IPS-18c (cell line): ENCODE results near the gene GALT.

Experiments used
- H3K4me3 ChIP-seq: 2 replicates; pipeline ENCODE4 v1.7.0; 2013; ENCODE audit warnings: low read depth, mild to moderate bottlenecking, low read length, moderate library complexity; ENCODE audit not compliant: insufficient read depth
- H3K9me3 ChIP-seq: one replicate; pipeline ENCODE4 v1.6.1; 2013; ENCODE audit warnings: mild to moderate bottlenecking, low read length, moderate library complexity; ENCODE audit not compliant: control insufficient read depth, insufficient read depth

The GALT gene

GRCh38 chr9:34662526-34663302, 16.2 kb downstream of the GALT start, which contains the start of gene CCL27:
Gene CCL27 (minus strand): TSS chr9:34662657. CDS start chr9:34662633, 24 bp downstream.
- Histone ChIP-seq H3K4me3 (no peak within 1 kb of the TSS), H3K9me3 (peaks cover 2% of the 10 kb centered on the region)

GRCh38 chr9:34663303-34663605, 16.8 kb downstream of the GALT start:
- Histone ChIP-seq H3K9me3 (peaks cover 2% of the 10 kb centered on the region), H3K4me3 (no peak overlapping the region)

GRCh38 chr9:34664281-34665066, 18.0 kb downstream of the GALT start:
- H3K9me3 ChIP-seq, result peaks cover 2% of the 10 kb centered on the region
- peak overlapping the region; percentile 75 for H3K4me3 ChIP-seq

GRCh38 chr9:34665067-34665380, 18.5 kb downstream of the GALT start:
- peaks cover 2% of the 10 kb centered on the region for H3K9me3 ChIP-seq
- peak overlapping the region; percentile 75 for H3K4me3 ChIP-seq

- H3K4me3 ChIP-seq, result peak overlapping the region; percentile 85
- peaks cover 2% of the 10 kb centered on the region for H3K9me3 ChIP-seq
Measured at GRCh38 chr9:34665381-34666250, 19.1 kb downstream of the GALT start.

- Histone ChIP-seq H3K4me3 (no peak overlapping the region), H3K9me3 (peaks cover 2% of the 10 kb centered on the region)
Measured at GRCh38 chr9:34669809-34670562, 23.5 kb downstream of the GALT start.

- no peak overlapping the region for H3K4me3 ChIP-seq
Measured at GRCh38 chr9:34671307-34671706, 24.8 kb downstream of the GALT start.

GRCh38 chr9:34674440-34674839, 28.0 kb downstream of the GALT start:
- no peaks in the 10 kb centered on the region for H3K9me3 ChIP-seq
- H3K4me3 ChIP-seq, result no peak overlapping the region

More at GRCh38 chr9:34671307-34671706, 24.8 kb downstream of the GALT start:
- no peaks in the 10 kb centered on the region for H3K9me3 ChIP-seq

GRCh38 chr9:34675048-34675714, 28.7 kb downstream of the GALT start:
- Histone ChIP-seq H3K9me3 (no peaks in the 10 kb centered on the region), H3K4me3 (no peak overlapping the region)

- no peaks in the 10 kb centered on the region for H3K9me3 ChIP-seq
Measured at GRCh38 chr9:34675869-34676268, 29.4 kb downstream of the GALT start.

GRCh38 chr9:34684145-34684544, 37.7 kb downstream of the GALT start:
- H3K4me3 ChIP-seq, result no peak overlapping the region
- H3K9me3 ChIP-seq, result no peaks in the 10 kb centered on the region

More at GRCh38 chr9:34675869-34676268, 29.4 kb downstream of the GALT start:
- no peak overlapping the region for H3K4me3 ChIP-seq

- H3K9me3 ChIP-seq, result peaks cover under 1% of the 10 kb centered on the region
- no peak overlapping the region for H3K4me3 ChIP-seq
Measured at GRCh38 chr9:34684816-34685215, 38.3 kb downstream of the GALT start.

- Histone ChIP-seq H3K4me3 (no peak overlapping the region), H3K9me3 (peaks cover 2% of the 10 kb centered on the region)
Measured at GRCh38 chr9:34685591-34685990, 39.1 kb downstream of the GALT start.

- peaks cover 2% of the 10 kb centered on the region for H3K9me3 ChIP-seq
- H3K4me3 ChIP-seq, result no peak overlapping the region
Measured at GRCh38 chr9:34686231-34686630, 39.8 kb downstream of the GALT start.

GRCh38 chr9:34686732-34687131, 40.3 kb downstream of the GALT start:
- Histone ChIP-seq H3K9me3 (peaks cover 2% of the 10 kb centered on the region), H3K4me3 (no peak overlapping the region)

GRCh38 chr9:34687276-34688030, 41.0 kb downstream of the GALT start:
- Histone ChIP-seq H3K9me3 (peaks cover 2% of the 10 kb centered on the region), H3K4me3 (no peak overlapping the region)
